22Rv1 (cell line): ENCODE results near the gene CDH8.

ENCODE experiments used
- H3K27ac ChIP-seq: fragments of 450-650 bp; 2 replicates; pipeline ENCODE4 v1.5.1; 2017
- CTCF ChIP-seq: fragments of 450-650 bp; IDR thresholded peaks from 2 replicates; pipeline ENCODE4 v1.5.1; 2017; ENCODE audit warnings: mild to moderate bottlenecking
- ZFX ChIP-seq: fragments of 450-650 bp; IDR thresholded peaks from 2 replicates; pipeline ENCODE4 v1.6.1; 2017; ENCODE audit warnings: antibody characterized with exemption, borderline replicate concordance

The CDH8 gene

DNA sequence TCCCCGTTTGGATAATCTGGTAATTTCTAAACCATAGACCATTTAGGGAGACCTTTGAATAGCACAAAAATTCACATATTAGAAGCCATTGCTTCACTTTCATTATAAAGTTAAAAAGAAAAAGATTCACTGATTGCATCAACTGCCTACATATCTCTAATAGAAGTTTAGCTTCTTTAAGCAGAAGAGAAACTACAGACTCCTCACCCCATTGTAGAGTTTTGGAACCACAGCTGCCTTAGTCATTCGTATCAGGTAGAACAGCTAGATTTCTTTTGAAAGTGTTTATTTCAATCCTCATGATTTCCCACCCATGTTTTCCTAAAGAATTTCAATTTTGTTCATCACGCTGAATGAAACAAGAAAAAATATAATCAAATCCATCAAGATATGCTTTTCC is 144.8 kb downstream of the CDH8 start:
- no peak for TF ChIP-seq CTCF
- no peak overlapping the region for H3K27ac ChIP-seq

GRCh38 chr16:61890386-61890785 is 145.9 kb downstream of the CDH8 start:
- H3K27ac ChIP-seq = no peak overlapping the region

GRCh38 chr16:61887903-61888302 is 148.3 kb downstream of the CDH8 start:
- H3K27ac ChIP-seq = no peak overlapping the region
- TF ChIP-seq CTCF (no peak), ZFX (no peak)

More at GRCh38 chr16:61890386-61890785, 145.9 kb downstream of the CDH8 start:
- TF ChIP-seq CTCF = no peak
- TF ChIP-seq ZFX = no peak

DNA sequence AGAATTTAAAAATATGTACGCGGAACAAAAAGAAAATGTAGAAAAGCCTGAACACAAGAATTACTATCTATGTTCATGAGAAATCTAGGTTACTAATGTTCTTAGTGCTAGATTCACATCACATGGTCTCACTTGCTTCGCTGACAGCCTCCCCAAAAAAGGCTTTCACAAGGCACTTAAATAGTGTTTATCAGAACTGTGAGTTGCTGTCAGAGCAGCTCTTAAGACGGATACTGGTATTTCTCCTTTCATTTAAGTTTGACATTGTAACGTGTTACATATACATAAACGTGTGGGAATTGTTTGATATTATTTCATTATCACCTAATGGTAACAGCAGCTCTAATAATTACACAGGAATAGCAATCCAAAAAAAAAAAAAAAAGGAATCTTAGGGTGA is 150.9 kb downstream of the CDH8 start:
- H3K27ac ChIP-seq = no peak overlapping the region
- TF ChIP-seq ZFX (no peak), CTCF (no peak)

DNA sequence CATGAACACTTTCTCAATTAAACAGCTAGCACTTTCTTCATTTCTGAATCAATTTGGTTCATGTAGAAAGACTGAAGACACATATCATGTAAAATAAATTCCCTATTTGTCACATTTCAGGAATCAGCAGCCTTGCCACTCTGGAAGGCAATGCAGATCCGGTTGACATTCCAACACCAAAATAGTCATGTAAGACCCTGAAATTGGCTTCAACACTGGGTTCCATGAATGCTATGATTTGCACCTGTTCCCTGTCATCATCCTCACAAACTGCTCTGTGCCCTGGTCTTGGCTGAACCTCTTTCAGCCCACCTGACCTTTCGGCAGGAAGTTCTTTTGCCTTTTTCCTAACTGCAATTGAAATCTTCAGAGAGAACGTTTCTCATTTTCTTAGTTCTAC is 156.9 kb downstream of the CDH8 start:
- no peak overlapping the region for H3K27ac ChIP-seq
- TF ChIP-seq ZFX = no peak
- TF ChIP-seq CTCF = no peak

- TF ChIP-seq CTCF = no peak
- no peak for TF ChIP-seq ZFX
- H3K27ac ChIP-seq = no peak overlapping the region
Measured at GRCh38 chr16:61877436-61877835, 158.8 kb downstream of the CDH8 start.

GRCh38 chr16:61872778-61873119 is 163.5 kb downstream of the CDH8 start:
- no peak for TF ChIP-seq CTCF
- TF ChIP-seq ZFX = no peak
- no peak overlapping the region for H3K27ac ChIP-seq
